Dermis blood vessel endothelial cell (primary cell): ENCODE results near the gene ACSM3. TPM values are rescaled to one million over a fixed set of nuclear protein-coding genes. Genes with fewer than 3 reads are reported as not detected.
A peak's percentile ranks its signal among the peaks of the same experiment; 100 is the strongest.
"Not testable (repeated sequence)": the region's sequence is repeated elsewhere in the genome, so short reads cannot be mapped to it uniquely, and the experiment has no call there.

Experiments used
- DNase-seq: peaks from one replicate; pipeline ENCODE4 v3.0.0; 2010
- total RNA-seq: library from RNA; depleted of rRNA; stranded (reverse); fragments of >200 nt; gene quantifications from 2 replicates; pipeline ENCODE4 v1.2.3, GENCODE V29; 2014

Gene ACSM3, protein sequence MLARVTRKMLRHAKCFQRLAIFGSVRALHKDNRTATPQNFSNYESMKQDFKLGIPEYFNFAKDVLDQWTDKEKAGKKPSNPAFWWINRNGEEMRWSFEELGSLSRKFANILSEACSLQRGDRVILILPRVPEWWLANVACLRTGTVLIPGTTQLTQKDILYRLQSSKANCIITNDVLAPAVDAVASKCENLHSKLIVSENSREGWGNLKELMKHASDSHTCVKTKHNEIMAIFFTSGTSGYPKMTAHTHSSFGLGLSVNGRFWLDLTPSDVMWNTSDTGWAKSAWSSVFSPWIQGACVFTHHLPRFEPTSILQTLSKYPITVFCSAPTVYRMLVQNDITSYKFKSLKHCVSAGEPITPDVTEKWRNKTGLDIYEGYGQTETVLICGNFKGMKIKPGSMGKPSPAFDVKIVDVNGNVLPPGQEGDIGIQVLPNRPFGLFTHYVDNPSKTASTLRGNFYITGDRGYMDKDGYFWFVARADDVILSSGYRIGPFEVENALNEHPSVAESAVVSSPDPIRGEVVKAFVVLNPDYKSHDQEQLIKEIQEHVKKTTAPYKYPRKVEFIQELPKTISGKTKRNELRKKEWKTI
- under 0.01 and 0.23 TPM in 2 replicates for total RNA-seq

DNA sequence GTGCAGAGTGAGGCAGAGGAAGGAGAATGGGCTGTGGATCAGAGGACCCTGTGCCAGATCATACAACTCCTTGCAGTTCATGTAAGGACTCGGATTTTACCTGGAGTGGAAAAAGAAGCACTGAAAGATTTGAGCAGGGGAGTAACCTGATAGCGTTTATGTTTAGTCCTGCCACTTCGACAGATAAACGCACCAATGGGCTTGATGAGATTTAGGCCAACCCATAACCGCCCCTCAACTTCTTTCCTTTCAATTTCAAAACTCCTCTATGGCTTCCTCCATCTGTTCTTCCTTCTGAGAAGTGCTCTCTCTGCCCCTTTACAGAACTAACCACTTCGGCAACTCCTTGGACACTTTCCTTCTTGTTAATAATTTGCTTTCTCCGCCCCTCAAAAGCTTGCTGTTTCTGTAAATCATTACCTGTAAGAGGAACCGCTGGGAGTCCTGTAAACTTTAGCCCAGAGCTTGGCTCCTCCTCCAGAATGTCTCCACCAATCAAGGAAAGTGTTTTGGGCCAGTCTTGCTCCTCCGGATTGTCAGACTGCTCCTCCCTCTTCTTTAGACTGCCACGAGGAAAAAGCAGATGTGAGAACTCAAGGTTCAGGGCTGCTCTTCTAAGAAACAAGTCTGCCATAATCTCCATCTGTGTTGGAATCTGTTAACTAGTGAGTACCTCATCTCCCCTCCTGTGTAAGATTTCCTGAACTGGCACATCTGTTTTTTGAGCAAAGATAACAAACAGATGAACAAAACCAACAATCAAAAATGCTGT is at the start of gene ACSM3:
TSS of gene ACSM3 (plus strand) at position 554 of the 772 bp plus-strand sequence. CDS start 6,021 bp downstream, outside the sequence.
- peak; percentile 39 for DNase-seq

DNA sequence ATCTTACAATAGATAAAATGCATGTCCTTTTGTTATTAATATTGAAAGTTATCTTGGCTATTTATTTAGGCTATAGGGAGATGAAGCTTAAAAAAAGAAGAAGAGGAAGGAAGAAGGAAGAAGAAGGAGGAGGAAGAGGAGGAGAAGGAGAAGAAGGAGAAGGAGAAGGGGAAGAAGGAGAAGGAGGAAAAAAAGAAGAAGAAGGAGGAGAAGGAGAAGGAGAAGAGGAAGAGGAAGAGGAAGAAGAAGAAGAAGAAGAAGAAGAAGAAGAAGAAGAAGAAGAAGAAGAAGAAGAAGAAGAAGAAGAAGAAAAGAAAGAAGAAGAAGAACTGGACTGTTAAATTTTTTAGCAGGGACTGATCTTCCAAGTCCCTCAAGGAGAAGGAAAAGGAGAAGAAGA is 46.1 kb upstream of the ACSM3 start:
- DNase-seq = not testable (repeated sequence)

DNA sequence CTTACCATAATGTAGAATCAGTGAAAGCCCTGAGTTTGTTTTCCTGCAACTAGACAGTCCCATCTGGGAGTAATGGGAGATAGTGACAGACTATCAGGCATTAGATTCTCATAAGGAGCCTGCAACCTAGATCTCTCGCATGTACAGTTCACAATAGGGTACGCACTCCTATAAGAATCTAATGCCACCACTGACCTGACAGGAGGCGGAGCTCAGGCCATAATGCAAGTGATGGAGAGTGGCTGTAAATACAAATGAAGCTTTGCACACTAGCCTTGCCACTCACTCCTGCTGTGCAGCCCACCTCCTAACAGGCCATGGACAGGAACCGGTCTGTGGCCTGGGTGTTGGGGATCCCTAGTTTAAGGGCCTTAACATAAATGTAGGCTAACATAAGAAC is 43.6 kb upstream of the ACSM3 start:
- no peak for DNase-seq

DNA sequence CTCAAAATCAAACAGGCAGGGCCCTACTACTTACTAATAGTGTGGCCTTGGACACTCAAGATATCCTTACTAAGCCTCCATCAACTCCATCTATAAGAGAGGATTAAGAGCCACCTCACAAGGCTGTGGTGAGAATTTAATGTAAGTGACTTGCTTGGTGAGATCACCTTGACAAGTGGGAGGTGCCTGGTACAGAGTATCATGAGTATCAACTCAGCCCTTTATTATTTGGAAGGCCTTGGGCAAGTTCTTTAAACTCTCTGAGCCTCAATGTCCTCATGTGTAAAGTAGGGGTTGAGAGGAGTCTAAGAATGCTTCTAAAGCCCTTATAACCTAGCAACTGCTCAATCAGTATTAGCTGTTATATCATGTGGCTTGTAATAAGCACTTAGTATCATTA is 37.2 kb upstream of the ACSM3 start:
- no peak for DNase-seq

DNA sequence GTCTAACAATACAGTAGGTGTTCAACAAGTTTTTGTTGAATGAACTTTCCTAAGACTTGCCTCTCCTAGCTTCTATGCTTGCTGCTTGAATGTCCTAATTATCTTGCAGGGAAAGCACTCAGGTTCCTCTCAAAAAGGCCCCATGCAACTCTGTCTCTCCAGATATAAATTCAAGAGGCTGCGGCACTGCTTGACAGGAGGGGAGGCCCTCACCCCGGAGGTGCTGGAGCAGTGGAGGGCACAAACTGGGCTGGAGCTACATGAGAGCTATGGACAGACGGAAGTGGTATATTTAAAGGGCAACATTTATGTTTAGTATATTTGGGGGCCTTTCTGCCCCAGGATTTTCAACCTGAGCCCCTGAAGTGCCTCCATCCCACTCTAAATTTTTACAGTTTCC is 36.6 kb upstream of the ACSM3 start:
- no peak for DNase-seq

DNA sequence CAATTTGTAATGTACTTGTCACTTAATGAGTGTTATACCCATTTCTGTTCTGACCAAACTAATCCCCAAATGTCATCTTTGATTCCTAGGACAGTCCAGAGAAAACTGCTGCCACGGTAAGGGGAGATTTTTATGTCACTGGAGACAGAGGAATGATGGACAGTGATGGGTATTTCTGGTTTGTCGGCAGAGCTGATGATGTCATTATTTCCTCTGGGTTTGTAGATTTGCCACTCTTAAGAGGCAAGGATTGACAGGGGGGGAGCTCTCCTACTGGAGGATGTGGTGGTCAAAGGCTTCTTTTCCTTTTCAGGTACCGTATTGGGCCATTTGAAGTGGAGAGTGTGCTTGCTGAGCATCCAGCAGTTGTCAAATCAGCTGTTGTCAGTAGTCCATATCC is 34.7 kb upstream of the ACSM3 start:
- no peak for DNase-seq

DNA sequence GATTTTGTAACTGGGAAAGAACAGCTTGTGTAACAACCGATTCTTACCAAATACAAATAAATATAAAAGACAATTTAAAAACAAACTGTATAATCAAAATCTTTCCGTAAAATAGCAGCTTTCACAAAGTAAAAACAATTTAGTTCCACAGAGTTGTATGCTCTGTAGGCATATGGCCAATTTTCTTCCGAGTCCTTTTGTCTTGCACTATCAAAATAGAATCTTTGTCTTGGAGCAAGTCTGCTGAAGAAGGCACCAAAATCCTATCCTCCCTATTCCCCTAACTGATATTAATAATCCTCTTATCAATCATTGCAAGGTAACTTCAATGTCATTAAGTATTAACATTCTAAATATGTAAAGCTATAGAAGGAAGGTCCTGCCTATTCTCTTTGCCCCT is 29.8 kb upstream of the ACSM3 start:
- no peak for DNase-seq

DNA sequence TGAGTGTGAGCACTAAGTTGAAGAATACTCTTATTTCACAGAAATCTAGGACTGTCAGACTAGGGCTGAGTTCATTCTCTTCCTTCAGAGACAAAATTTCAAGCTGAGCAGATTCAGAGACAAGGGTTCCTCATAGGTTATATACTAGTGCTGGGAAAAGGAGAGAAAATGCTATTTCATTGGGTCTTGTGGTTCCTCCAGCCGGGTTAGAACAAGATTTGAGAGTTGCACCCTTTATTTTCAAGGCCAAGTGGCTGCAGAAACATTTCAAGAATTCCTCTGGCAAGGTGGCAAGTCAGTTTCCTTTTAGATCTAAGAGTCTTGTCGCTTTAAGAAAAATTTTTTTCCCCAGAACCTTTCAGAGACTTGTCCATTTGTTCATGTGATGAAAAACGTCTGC is 29.0 kb upstream of the ACSM3 start:
- no peak for DNase-seq

DNA sequence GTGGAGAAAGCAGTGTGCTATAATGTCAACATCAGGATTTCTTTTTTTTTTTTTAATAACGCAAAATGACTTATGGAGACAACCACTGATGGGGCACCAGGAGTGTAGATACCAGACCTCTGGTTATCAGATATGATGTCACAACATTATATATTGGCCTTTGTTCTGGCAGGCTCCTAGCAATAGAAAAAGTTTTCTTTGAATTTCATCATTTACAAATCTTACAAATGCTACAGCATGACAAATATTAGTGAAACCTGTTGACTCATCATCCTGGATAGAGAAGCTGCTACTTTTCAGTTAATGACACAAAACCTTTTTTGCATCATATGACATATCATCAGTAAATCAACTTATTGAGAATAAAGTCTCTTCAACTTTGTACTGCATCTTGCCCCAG is 28.3 kb upstream of the ACSM3 start:
- DNase-seq = no peak

DNA sequence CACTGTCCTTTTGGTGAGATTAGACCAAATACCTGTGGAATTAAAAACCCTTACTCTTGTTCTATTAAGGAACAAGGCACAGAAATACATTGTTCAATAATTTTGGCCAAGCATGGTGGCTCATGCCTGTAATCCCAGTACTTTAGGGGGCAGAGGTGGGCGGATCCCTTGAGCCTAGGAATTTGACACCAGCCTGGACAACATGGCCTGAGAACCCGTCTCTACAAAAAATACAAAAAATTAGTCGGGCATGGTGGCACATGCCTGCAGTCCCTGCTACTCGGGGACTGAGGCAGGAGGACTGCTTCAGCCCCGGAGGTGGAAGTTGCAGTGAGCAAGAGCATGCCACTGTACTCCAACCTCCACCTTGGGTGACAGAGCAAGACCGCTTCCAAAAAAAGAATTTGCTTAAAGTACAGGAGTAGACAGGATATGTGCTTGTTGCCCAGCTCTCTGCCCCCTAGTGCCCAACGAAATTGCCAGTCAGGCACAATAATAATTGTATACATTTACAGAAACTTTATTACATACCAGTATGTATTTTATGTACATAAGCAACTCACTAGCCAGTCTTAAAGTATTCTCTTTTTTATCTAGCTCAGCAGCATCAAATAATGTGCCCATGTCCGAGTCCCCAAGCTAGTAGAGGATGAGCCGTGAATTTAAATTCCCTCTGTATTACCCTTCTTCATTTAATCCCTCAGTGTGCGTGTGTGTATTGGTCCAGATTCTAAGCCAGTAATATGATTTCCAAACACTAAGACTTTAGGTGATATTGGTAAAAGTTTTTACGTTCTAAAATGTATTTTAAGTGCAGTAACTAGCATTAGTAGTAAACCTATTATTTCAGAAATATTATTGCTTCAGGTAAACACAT is 23.6 kb upstream of the ACSM3 start:
- peak; percentile 46 for DNase-seq

DNA sequence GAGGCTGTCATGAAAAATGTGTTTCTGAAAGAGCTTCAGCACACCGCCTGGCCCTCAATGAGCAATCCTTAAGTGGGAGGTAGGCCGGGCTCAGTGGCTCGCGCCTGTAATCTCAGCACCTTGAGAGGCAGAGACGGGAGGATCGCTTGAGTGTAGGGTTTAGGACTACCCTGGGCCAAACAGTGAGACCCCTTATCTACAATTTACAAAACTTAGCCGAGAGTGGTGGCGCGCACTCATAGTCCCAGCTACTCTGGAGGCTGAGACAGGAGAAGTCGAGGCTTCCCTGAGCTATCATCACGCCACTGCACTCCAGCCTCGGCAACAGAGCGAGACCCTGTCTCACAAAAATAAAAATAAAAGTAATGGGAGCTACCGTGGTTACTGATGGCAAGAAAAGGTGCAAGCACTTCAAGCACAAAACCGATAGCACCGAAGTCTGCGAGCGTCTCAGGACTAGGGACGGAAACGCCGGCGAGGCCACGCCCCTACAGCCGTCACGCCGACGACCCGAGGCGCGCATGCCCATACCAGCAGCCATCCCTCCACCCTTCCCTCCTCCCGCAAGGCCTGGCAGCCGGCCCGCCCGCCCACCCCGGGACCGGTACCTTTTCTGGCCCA is 22.8 kb upstream of the ACSM3 start:
- peak; percentile 88 for DNase-seq

DNA sequence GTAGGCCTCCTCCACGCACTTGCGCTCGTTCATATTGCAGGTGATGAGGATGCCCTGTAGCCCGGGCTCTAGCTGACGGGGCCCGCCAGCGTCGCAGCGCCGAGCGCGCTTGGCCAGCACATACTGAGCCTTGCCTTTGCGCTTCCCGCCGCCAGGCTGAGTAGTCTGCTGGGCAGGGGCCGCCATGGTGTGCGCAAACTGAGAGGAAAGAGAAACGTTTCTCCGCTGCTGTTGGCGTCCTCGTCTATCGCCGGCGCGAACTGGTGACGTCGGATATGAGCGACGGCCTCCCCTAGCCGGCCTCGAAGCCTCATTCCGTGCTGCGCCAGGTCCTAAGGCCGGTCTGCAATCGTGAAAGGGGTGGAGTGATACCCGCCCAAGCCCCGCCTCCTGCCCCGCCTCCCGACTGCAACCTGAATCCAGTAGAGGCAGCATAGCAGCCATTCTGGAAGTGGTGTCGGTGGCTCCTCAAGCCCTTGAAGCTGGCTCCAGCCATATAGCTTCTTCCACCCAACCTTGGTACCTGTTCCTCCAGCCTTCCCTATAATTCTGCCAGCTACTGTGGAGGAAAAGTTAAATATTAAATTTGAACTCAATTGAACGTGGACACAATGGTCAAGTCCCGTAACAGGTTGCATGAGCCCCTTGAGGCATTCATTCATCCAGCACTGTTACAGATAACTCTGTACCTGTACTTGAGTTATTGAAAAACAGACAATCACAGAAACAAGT is 22.1 kb upstream of the ACSM3 start, which contains the start of gene THUMPD1:
TSS of gene THUMPD1 (minus strand) at position 265 of the 732 bp plus-strand sequence. CDS start at position 186, 79 bp downstream.
- DNase-seq = peak; percentile 97

DNA sequence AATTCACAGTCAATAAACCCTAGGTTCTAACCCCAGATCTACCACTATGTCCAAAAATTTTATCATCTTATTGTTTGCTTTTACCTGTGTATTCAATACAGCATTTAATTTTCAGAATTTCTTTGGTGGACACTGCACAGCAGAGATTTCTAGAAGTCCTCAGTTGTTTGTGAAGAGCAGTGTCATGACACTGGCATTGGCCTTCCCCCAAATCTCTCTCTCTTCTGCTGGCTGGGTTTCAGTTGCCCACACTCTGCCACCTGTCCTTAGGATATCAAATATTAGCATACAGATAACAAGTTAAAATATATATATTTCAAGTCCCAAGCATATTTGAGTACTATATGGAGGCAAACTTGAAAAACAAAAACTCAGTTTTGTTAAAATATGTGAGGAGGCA is 20.2 kb upstream of the ACSM3 start:
- DNase-seq = no peak

DNA sequence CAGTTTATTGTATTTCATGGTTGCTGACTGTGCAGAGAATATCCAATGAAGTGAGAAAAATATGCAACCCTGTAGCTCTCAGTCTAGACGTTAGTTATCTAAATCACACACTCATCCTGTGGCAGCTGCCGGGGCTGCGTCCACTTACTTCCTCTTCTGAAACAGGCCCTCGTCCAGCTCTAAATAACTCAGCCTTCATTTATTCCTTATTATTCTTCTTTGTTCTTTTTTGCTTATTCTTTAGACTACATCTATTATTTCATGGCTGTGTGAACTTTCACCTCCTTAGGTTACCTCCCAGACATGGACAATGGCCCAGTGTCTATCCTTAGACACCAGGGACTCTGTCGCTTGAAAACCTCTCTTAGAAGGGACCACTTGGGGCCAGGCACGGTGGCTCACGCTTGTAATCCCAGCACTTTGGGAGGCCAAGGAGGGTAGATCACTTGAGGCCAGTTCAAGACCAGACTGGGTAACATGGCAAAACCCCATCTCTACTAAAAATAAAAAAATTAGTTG is 18.8 kb upstream of the ACSM3 start:
- DNase-seq = peak; percentile 52

DNA sequence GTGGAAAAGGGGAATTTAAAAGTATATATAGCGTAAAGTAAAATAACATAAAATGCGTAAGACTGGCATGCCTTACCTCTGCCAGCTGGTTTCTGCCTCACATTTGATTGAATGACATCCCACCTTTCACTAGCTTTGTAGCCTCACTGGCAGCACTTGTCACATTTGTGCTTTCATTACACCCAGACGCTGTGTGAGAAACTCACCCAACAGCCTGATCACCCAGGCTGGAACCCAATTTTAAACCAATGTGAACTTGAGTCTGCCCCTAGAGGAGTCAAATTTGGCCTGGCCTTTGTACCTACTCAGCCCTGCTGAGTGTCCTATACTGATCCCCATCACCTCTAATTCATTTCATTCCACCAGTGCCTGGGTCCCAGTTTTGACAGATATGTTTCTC is 17.4 kb upstream of the ACSM3 start:
- DNase-seq = no peak

DNA sequence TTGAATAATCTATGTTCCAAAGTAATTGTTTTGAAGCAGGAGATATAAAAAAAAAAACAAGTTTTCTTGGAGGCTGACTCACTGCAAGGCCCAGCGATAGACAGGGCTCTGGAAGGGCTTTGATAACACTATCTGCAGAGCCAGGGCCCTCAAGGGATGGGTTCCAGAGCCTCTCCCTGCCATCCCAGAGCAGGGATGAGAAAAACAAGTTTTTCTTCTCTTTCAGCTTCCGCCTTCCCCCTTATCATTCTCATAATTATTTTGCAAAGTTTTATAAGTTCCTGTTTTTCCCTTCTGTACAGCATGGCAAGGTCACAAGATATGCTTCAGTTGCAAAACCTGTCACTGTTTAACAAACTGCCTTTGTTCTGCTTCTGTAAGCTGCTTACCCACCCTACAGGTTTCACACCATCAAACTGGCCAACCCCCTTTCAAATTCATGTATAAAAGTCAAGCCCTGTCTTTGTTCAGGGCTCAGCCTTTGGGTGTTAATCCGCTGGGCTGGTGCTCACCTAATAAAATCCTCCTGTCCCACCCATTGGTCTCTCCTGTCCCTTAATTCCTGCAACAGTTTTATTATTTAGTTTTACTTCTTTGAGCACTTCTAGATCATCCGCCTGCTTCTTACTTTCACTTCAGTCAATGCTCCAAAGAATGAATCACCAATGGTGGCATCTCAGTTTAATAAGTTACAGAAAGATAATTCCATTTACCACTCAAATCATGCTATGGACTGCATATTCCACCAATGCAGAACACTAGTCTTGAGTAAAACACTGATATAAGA is 16.6 kb upstream of the ACSM3 start:
- DNase-seq = no peak

DNA sequence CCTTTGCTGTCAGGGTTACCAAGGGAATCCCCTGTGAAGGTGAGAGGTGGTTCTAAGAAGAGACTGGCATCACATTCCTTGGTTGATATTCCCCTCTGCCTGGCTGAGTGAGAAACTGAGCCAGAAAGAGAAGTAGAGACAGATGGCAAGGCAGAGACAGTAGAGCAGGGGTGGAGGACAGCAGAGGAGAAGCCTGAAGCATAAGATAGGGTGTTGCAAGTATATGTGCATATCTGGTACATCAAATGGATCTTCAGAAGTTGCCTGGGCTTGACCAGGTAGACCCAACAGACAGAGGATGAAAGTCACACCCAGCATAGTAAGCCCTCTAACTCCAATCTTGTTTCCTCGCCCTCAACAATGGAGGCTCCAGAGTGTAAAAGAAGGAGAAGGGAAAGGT is 14.3 kb upstream of the ACSM3 start:
- DNase-seq = no peak

DNA sequence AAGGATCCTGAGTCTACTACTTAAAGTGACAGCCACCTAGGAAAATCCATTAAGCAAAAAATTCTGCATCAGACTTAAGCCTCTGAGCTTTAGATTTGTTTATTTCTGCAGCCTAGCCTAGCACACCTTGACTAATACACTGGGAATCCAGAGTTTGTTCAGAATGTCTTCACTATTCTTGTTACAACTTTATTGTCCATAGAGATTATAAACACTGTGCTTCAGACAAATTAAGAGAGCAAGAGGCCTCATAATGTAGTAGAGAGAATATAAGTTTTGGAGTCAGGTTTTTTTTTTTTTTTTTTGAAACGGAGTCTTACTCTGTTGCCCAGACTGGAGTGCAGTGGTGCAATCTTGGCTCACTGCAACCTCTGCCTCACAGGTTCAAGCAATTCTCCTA is 13.3 kb upstream of the ACSM3 start:
- no peak for DNase-seq

DNA sequence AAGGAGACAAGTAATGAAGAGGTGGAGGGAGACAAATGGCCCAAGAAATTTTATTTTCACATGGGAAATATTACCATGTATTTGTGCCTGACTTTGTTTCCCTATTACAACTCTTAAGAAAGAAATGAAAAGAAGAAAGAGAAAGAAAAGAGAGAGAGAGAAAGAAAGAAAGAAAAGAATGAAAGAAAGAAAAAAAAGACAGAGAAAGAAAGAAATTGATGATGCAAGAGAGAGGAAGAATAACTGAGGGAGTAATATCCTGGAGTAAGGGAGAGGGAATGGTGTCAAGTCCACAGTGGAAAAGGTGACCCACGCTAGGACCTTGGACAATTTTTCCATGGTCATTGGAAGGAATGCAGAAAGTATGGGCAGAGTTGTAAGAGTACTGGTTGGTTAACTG is 10.1 kb upstream of the ACSM3 start:
- no peak for DNase-seq

DNA sequence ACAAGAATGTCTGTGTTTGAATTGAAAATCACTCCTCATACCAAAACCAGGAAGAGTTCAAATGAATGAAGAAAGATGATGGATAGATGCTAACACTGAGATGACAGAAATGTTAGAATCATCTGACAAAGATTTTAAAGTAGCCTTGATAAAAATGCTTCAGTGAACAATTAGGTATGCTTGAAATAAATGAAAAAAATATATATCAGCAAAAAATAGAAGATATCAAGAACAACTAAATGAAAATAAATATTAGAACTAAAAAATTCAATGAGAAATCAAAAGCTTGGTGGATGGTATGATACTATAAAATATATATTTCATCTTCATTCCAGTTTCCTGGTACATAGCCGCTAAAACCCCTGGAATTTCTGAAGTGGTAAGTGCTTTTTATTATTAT is 8.6 kb upstream of the ACSM3 start:
- no peak for DNase-seq
